DLD1 (cell line): ENCODE results near the gene F11.
"Not testable (repeated sequence)": the region's sequence is repeated elsewhere in the genome, so short reads cannot be mapped to it uniquely, and the experiment has no call there.

ENCODE experiments used
- in situ Hi-C: cut with HindIII; loops from 2 replicates; pipeline ENCODE4 v1.10.0; 2017; ENCODE audit warnings: low sequenced_read_pairs

The F11 gene

DNA sequence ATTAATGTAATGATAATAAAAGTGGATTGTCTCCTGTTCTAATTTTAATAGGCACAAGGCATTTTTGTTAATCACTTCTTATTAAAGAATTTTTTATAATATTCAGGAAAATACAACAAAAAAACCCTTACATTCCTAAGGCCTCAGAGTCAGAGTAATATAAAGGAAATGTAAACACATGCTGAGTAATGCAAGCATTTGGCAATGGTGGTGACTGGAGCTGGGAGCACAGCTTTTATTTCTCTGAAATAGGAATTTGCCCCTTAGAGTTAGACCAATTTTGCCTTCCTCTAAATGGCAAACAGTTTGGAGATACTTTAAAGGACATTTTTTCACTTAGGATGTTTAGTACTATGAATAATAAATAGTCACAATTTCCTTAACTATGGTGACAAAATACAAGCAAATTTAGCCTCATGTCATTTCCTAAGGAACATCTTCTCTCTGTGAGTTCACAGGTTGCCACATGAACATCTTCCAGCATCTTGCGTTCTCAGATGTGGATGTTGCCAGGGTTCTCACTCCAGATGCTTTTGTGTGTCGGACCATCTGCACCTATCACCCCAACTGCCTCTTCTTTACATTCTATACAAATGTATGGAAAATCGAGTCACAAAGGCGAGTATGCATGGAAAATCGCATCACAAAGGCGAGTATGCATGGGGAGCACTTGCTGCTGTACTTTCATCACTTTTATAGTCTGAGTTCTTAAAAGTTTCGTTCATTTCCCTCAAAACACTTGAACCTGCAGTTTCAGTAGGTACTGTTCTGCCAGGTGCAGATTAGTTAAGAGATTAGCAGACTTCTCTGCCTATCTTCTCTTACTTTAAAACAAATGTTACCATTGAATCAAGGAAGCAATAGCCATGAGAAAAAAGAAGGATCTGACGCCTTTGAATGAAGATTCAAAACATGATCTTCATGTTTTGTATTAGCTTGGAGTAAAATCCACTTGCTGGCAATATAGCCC is 15.9 kb upstream of the F11 start:
- in situ Hi-C loops, result no loop called here

DNA sequence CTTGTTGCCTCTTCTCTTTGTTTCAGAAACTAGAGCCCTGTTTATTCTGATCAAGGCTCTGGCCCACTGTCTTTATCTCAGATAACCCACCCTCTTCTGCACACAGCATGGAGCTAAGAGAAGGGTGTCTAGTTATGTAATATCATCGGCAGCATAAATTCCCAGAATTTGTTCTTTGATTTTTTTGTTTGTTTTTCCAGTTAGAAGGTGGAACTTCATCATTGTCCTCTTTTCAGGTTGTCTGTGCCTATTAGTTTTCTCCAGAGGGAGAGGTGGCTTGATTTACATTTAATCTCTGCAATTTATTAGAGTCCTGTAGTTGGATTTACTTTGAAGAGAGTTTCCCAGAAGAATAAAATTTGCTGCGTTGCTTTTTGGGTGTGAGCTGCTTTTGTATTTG is 15.2 kb upstream of the F11 start:
- in situ Hi-C loops, result no loop called here

DNA sequence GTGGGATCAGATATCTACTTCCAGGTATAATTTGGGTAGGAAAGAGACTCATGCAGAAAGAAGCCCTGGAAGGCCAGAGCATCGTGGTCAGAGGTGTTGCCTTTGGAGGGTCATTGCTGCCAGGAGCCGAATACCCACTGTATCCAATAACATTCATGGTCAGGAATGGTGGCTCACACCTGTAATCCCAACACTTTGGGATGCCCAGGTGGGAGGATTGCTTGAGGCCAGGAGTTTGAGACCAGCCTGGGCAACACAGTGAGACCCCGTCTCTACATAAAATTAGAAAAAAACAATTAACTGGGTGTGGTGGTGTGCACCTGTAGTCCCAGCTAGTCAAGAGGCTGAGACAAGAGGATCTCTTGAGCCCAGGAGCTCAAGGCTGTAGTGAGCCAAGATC is 10.9 kb upstream of the F11 start:
- in situ Hi-C loops, result no loop called here

DNA sequence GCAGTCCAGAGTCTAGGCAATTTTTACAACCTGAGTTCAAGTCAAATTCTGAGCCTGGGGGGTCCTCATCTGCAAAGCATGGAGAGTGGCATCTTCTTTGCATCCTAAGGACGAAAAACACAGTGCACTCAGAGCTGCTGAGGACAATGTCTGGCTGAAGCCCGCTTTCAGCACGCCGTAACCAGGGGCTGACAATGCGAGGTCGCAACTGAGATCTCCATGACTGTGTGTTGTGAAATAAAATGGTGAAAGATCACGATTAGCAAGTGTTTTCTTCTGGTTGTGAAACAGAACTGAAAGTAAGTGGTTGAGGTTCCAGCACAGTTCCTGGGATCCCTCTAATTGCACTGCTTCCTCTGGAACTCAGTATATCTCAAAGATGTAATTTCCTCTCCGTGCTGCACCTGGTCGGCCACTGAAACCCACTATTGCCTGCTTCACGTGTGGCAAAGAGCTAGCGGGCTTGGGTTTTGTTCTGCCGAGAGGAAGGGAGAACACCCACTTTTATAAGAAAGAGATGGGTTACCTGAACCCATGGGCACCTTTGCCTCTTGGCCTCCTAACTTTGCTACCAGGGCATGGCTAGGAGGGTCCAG is 7.7 kb upstream of the F11 start:
- in situ Hi-C loops, result no loop called here

DNA sequence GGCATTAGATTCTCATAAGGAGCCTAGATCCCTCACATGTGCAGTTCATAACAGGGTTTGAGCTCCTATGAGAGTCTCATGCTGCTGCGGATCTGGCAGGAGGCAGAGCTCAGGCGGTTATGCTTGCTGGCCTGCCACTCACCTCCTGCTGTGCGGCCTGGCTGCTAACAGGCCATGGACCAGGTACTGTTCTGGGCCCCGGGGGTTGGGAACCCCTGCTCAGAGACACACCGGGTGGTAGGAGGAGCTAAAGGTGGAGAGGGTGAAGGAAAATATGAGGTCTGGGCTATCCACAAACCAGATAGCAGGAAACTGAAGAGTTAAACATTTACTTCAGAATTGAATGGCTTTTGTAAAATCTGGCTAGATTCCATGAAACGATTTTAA is 5.9 kb upstream of the F11 start:
- in situ Hi-C loops, result no loop called here

DNA sequence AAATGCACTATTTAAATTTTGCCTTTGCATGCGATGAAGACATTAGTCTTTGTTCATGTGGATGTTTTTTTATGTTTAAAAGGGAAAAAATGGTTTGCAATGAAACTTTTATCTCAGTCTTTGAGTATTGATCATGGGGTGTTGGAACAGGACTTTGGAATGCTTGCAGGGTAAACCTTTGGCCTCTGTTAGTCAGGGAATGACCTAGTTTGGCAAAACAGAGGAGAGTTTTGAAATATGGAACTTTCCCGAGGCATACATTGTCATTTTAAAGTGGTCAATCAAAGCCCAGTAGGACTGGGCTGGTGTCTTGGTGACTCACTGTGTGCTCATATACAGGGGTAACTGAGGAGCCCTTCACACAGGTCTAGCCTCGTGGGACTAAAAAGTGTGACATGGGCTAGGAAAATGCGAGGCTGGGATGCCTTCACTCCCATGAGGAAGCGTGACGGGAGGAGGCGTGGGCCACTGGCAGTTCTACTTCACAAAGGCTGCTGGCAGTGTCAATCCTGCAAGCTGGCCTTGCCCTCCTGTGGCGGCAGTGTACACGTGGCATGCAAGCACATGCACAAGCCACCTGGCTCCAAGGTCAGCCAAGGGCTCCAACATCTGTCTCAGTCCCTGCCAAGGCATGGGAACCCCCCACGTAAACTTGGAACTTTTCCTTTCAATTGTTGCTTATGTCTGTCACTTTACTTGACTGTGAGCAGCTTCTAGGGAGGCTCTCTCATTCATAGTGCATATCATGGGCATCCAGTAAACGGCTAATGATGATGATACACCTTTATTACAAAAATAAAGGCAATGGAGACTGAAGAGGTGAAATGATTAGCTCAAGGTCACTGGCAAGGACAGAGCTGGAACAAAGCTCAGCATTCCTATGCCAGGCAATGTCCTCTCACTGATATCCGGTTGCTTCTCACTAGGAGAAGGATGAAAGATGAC is 5.2 kb upstream of the F11 start:
- in situ Hi-C loops, result no loop called here

DNA sequence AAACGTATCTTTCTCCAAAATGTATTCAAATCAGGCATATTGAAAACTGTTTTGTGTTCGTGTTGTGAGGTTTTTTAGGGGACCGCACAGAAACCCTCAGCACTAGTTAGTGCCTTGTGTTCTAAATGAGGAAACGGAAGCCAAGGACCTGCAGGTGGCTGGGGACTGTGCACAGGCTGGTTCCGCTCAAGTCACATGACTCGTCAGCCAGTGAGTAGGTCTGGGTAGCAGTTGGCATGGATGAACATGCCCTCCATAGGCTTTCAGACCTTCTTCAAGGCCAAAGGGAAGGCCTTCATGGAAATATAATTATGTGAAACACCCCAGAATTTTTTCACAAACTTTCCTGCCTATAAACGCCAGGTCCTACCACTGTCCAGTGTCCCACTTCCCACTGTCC is 1.3 kb upstream of the F11 start:
- in situ Hi-C loops, result no loop called here

DNA sequence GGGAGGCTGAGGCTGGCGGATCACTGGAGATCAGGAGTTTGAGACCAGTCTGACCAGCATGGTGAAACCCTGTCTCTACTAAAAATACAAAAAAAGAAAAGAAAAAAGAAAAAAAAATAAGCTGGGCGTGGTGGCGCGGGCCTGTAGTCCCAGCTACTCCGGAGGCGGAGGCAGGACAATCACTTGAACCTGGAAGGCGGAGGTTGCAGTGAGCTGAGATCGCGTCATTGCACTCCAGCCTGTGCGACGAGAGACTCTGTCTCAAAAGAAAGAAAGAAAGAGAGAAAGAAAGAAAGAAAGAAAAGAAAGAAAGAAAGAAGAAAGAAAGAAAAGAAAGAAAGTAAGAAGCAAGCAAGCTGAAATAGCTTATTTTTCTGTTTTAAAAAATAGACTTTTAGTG is 739 bp upstream of the F11 start:
- in situ Hi-C loops, result not testable (repeated sequence)

DNA sequence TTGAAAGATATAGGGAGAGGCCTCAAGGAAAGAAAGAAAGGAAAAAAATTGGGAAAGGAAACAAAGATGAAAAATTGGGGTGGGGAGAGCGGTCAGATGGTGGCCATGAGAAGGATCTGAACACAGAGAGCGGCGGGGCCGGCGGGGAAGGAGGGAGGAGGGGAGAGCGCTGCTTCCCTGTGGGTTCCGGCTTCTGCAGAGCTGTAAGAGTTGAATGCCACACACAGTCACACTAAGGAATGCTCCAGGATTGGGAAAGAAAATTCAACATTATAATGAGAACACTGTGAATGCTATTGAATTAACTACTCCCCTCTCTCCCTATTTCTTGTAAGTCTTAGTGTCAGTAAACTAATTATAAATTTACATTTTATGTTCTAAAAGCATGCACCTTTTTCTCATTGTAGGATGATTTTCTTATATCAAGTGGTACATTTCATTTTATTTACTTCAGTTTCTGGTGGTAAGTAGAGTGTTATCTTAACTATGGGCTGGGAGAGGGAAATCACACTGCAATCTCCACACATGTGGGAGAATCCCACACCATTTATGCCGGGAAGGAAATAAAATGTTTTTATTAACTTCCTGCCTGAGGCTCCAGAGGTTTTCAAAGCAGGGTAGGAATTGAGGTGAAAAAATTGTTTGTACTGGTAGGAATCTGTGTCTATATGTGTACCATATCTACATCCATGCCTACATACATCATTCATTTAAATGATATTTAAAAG is 904 bp downstream of the F11 start:
- in situ Hi-C loops, result no loop called here

DNA sequence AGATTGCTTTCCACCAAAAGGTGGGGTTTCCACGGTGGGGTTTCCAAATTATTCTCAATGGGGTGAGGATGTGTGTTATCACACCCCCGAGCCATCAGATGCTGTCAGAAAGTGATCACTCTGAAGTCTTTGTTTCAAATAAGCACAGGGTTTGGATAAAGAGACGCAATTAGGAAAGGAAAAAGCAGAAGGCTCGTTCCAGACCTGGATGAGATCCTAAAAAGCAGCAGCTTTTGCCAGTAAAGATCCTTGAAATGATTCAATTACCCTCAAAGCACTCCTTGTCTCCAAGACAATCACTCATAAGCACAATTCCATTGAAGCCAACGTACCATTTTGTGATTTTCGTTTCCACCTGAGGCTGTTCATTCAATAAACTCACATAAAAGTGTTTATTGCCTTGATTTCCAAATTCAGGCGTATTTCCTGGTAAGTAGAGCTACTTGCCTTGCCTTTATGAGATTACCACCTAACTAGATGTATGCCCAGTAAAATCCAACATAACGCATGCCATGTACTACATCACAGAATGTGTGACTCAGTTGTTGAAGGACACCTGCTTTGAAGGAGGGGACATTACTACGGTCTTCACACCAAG is 5.2 kb downstream of the F11 start:
- in situ Hi-C loops, result no loop called here

DNA sequence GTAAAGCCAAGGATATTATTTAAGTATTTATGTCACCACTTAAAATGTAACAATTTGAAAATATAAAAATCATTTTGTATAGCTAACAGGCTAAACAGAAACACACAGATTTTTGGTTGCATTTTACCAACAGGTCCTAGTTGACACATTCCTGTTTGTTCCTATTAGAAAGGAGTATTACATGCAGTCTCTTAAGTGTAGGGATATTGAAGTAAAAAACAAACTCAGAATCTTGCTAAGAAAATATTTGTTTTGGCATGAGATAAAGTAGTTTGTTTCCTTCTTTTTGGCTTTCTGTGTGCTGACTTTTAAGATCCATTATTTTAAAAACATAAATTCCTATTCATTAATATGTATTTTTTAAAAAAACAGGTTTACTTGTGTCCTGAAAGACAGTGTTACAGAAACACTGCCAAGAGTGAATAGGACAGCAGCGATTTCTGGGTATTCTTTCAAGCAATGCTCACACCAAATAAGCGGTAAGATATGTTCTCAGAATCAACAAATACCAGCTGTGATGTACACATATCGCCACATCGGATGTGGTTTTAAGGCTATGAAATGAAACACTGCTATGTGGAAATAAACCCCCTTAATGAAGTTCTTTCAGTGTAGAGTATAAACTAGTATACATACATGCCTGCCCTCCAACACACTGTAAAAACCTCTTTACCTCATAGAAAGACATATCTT is 6.9 kb downstream of the F11 start:
- in situ Hi-C loops, result no loop called here

DNA sequence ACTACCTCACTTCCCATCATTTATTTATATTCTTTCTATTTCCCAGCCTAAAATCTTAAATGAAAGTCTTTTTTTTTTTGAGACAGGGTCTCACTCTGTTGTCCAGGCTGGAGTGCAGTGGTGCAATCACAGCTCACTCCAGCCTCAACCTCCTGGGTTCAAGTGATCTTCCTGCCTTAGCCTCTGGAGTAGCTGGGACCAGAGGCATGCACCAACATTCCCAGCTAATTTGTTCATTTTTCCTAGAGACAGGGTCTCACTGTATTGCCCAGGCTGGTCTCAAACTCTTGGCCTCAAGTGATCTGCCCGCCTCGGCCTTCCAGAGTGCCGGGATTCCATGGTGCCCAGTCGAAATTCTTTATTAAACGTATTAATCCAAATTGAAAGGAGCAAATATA is 7.4 kb downstream of the F11 start:
- in situ Hi-C loops, result not testable (repeated sequence)

DNA sequence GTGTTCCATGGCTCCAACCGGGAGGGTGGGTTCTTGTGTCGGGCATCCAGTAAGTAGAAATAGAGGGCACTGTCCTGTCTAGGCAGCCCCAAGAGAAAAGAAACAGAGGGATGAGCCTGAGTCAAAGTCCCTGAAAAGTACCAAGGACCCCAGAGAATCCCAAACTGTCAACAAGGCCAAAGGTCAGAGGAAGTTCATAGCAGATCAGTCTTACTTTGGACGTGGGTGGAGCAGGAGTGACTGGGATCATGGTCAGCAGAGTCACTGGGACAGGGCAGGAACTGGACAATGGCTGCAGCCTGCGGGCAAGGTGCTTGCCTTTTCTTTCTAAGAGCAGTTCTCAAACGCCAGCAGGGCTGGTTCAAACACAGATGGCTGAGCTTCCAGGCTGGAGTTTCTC is 17.3 kb downstream of the F11 start:
- in situ Hi-C loops, result no loop called here

DNA sequence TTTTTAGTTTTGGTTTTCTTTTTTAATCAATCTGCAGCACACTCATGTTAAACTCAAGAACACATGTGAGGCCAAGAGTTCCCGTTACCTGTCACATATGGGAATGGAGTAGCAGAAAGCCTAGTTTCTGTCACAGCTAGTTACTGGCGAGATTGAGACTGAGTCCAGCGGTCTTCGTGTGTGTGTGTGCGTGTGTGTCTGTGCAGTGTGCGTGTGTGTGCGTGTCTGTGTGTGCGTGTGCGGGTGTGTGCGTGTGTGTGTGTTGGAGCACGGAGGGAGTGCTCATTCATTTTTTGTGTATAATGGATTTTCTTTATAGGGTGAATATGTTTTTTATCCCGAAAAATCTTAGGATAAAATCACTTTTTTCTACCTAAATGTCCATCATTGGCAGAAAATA is 19.2 kb downstream of the F11 start:
- in situ Hi-C loops, result no loop called here

DNA sequence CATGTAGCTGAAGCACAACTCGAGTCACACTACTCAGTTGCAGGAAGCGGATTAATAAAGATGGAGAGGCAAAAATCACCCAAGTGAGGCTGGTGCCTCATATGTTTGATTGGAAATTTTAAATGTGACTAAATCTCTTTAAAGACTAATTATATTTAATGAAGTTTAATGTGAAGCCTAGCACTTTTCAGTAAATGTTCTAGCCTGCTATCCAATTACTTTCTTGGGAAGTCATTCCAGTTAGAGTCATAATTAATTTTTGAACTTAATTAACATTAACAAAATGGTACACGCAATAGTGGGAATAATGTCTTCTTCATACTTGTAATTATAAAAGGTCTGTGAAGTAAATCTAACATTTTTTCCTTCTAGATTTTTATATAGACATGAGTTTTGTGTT is 20.6 kb downstream of the F11 start:
- in situ Hi-C loops, result no loop called here

DNA sequence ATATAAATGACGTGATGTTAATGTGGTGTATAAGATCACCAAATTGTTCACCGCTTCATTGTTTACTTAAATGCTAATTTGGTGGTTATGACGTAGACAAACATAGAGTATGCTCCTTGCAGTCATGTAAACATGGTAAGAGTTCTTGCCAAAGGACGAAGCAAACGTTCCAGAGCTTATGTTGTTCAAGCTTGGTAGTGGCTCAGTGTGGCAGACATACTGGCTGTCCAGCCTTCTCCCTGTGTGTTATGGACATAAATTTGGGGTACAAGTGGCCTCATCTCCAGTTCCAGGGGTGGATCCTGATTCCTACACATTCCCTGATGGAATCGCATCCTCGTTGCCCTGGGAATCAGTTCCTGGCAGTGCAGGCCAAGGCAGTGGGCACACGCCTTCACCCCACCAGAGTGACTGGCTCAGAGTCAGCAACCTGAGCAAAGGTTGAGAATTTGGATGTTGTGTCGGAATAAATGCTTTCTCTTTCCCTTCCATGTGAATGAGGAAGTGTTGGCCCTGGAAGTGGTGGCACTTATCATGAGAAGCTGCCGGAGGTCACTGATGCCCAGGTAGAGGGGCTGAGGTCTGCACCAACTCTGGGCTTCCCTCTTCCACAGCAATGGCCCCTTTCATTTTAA is 25.4 kb downstream of the F11 start:
- in situ Hi-C loops, result no loop called here

DNA sequence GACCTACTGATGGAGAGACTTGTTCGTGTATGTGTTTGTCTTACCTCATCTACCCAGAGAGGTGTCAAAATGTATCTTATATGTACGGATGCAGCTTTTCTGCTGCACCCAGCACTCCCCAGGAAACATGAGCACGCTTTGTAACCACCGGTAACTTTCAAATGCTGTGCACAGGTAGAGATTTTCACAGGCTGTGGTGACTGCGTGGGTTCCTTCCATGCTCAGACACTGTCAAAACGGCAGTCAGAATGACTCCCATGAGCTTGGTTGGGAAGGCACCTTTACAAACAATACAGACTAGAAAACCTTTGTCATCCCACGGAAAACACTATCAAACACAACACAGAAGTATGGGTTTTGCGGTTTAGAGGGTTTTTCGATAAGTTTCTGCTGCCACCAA is 28.2 kb downstream of the F11 start:
- in situ Hi-C loops, result no loop called here

DNA sequence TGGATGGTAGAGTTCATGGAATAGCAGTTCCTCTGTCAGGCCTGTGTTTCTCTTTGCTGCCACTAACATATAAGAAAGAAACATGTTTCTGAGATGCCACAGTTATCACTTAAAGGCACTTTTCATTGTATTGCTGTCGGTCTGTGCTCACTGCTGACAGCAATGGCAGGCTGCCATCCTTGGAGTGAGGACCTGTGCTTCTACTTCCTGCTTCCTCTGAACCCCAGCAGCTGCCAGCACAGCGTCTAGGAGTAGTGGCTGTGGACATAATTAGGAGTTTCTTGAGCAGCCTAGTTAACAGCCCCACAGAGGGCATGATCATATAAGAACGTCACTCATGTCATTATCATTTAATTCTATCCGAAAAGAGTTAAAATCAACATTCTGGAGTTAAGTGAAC is 30.5 kb downstream of the F11 start:
- in situ Hi-C loops, result no loop called here

DNA sequence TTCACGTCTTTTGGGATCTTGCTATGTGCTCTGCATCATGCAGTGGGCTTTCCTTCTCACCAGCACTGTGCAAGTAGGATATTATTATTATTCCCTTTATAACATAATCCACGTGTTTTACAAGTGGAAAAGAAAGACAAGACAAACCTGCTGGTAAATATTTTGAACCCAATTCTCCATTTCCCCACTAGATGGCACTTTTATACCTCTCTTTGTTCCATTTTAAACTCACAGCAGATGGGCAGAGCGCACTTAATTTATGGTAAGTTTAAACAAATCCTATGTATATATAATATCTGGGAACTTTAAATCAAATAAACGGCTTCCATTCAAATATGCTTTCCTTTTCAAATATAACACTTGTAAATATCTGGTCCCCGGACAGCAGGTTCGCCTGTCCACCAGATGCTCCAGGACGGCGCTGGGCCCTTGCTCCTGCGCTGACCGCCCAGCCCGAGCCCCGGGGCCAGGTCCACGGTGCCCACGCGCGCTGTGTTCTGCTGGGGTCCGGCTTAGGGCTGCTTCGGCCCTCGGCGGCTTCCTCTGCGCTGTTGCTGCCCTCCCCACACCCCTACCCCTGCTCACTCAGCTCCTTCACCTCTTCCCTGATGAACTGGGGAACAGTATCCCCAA is 31.1 kb downstream of the F11 start:
- in situ Hi-C loops, result no loop called here
